Neuronal stem cell (in vitro differentiated cells): ENCODE measurements around the gene TMCC1.
"Not testable (repeated sequence)": the region's sequence is repeated elsewhere in the genome, so short reads cannot be mapped to it uniquely, and the experiment has no call there.

Source experiments
- DNase-seq: peaks from one replicate; pipeline ENCODE4 v3.0.0-alpha.2; 2013; ENCODE audit warnings: low spot score
- H2AFZ ChIP-seq: one replicate; pipeline ENCODE4 v1.6.1; 2013; ENCODE audit warnings: mild to moderate bottlenecking, low read length, inconsistent platforms
- H2AK5ac ChIP-seq: 2 replicates; pipeline ENCODE4 v1.6.1; 2013; ENCODE audit warnings: low read depth, mild to moderate bottlenecking, inconsistent platforms, low read length, moderate library complexity, mixed read lengths
- H2BK120ac ChIP-seq: 2 replicates; pipeline ENCODE4 v1.6.1; 2013; ENCODE audit warnings: low read depth, mild to moderate bottlenecking, inconsistent platforms, low read length, moderate library complexity, mixed read lengths
- H2BK12ac ChIP-seq: one replicate; pipeline ENCODE4 v1.6.1; 2013; ENCODE audit warnings: low read length, inconsistent platforms
- H2BK15ac ChIP-seq: 2 replicates; pipeline ENCODE4 v1.6.1; 2013; ENCODE audit warnings: mild to moderate bottlenecking, low read length, inconsistent platforms, mixed read lengths
- H2BK5ac ChIP-seq: one replicate; pipeline ENCODE4 v1.6.1; 2013; ENCODE audit warnings: inconsistent platforms, mild to moderate bottlenecking, low read length, moderate library complexity
- H3K14ac ChIP-seq: one replicate; pipeline ENCODE4 v1.6.1; 2013; ENCODE audit warnings: low read length, inconsistent platforms
- H3K18ac ChIP-seq: 2 replicates; pipeline ENCODE4 v1.6.1; 2013; ENCODE audit warnings: low read length, inconsistent platforms
- H3K23ac ChIP-seq: 2 replicates; pipeline ENCODE4 v1.6.1; 2013; ENCODE audit warnings: low read depth, mild to moderate bottlenecking, mixed read lengths, low read length, inconsistent platforms; ENCODE audit not compliant: poor library complexity
- H3K27ac ChIP-seq: replicated peaks from 3 replicates; pipeline ENCODE4 v1.5.1; 2013; ENCODE audit warnings: low read length, inconsistent platforms
- H3K27me3 ChIP-seq, 3 experiments: 2 replicates each; pipeline ENCODE4 v1.6.1; 2013; ENCODE audit warnings: low read length in 3 of 3, mild to moderate bottlenecking in 2 of 3, inconsistent platforms in 1 of 3, low read depth in 1 of 3, mixed read lengths in 1 of 3, moderate library complexity in 1 of 3; ENCODE audit not compliant: control insufficient read depth in 3 of 3, insufficient read depth in 3 of 3
- H3K36me3 ChIP-seq, 2 donors: replicated peaks in 1 of 2; 2 replicates each; pipeline ENCODE4 v1.6.1; 2013; ENCODE audit warnings: low read length in 2 of 2; ENCODE audit not compliant: control insufficient read depth in 2 of 2, insufficient read depth in 2 of 2
- H3K4ac ChIP-seq: 2 replicates; pipeline ENCODE4 v1.6.1; 2013; ENCODE audit warnings: inconsistent platforms, mild to moderate bottlenecking, low read length, moderate library complexity
- H3K4me1 ChIP-seq, 2 donors: 1 replicate in 1 of 2; 2 replicates in 1 of 2; pipeline ENCODE4 v1.6.1; 2013; ENCODE audit warnings: low read length in 2 of 2, low read depth in 1 of 2; ENCODE audit not compliant: control insufficient read depth in 2 of 2, insufficient read depth in 1 of 2
- H3K4me2 ChIP-seq: one replicate; pipeline ENCODE4 v1.6.1; 2013; ENCODE audit warnings: mild to moderate bottlenecking, low read length, inconsistent platforms; ENCODE audit not compliant: insufficient read depth, poor library complexity, severe bottlenecking
- H3K4me3 ChIP-seq, 2 donors: 2 replicates each; pipeline ENCODE4 v1.5.1; 2013; ENCODE audit warnings: low read length in 2 of 2, mild to moderate bottlenecking in 2 of 2, inconsistent platforms in 1 of 2, moderate library complexity in 1 of 2
- H3K79me1 ChIP-seq: one replicate; pipeline ENCODE4 v1.6.1; 2013; ENCODE audit warnings: low read depth, mild to moderate bottlenecking, inconsistent platforms, low read length, moderate library complexity
- H3K9ac ChIP-seq: one replicate; pipeline ENCODE4 v1.6.1; 2013; ENCODE audit warnings: mild to moderate bottlenecking, low read depth, low read length, inconsistent platforms; ENCODE audit not compliant: poor library complexity
- H3K9me3 ChIP-seq, 2 donors: replicated peaks in 1 of 2; 2 replicates each; pipeline versions ENCODE3 to v1.6.1; 2013; ENCODE audit warnings: low read length in 2 of 2, mild to moderate bottlenecking in 2 of 2, inconsistent platforms in 1 of 2, low read depth in 1 of 2, mixed read lengths in 1 of 2, moderate library complexity in 1 of 2; ENCODE audit not compliant: control insufficient read depth in 2 of 2, insufficient read depth in 1 of 2
- H4K8ac ChIP-seq: one replicate; pipeline ENCODE4 v1.6.1; 2013; ENCODE audit warnings: low read depth, mild to moderate bottlenecking, inconsistent platforms, low read length, moderate library complexity
- H4K91ac ChIP-seq: one replicate; pipeline ENCODE4 v1.6.1; 2013; ENCODE audit warnings: low read length, low read depth, mild to moderate bottlenecking, inconsistent platforms; ENCODE audit not compliant: poor library complexity
- WGBS, 2 donors: extraction: QIAGEN DNeasy Blood & Tissue Kit; methylation state at CpG; one replicate each; pipeline ENCODE4 v1.1.7; 2013; ENCODE audit warnings: missing lambda C conversion rate in 2 of 2, mixed read lengths in 1 of 2; ENCODE audit not compliant: insufficient read length in 2 of 2, insufficient replicate concordance in 1 of 2; ENCODE audit errors: extremely low coverage in 2 of 2; 5-methylcytosine and 5-hydroxymethylcytosine counted together

The TMCC1 gene

GRCh38 chr3:129874479-129874878 is 19.0 kb downstream of the TMCC1 start:
- not testable (repeated sequence) for H2AFZ ChIP-seq, DNase-seq, H2BK120ac ChIP-seq, H3K4me1 ChIP-seq, H3K27me3 ChIP-seq, H3K14ac ChIP-seq, H3K23ac ChIP-seq, H4K91ac ChIP-seq, H4K8ac ChIP-seq, H3K9me3 ChIP-seq, H3K79me1 ChIP-seq, H3K4me2 ChIP-seq, H3K4me3 ChIP-seq, H3K18ac ChIP-seq, H2BK15ac ChIP-seq, H2AK5ac ChIP-seq, H2BK5ac ChIP-seq, H3K9ac ChIP-seq, H3K4ac ChIP-seq, H3K27ac ChIP-seq, H2BK12ac ChIP-seq
- peaks cover 3 to 90% of the 10 kb centered on the region in 2 donors for H3K36me3 ChIP-seq
- no CpG with 5 or more reads among the region's 2 CpGs for WGBS, 2 donors

GRCh38 chr3:129868912-129869311 is 24.6 kb downstream of the TMCC1 start:
- Histone ChIP-seq H2AFZ (no peak overlapping the region), H2BK5ac (no peak overlapping the region), H2BK120ac (no peak overlapping the region), H3K9ac (no peak overlapping the region), H3K4ac (no peak overlapping the region), H3K79me1 (no peaks in the 10 kb centered on the region), H3K27ac (no peak overlapping the region), H4K8ac (no peak overlapping the region), H3K36me3 (peaks cover 0 to 68% of the 10 kb centered on the region in 2 donors), H3K4me2 (no peak overlapping the region), H3K9me3 (no peaks in the 10 kb centered on the region), H4K91ac (no peak overlapping the region), H2BK12ac (no peak overlapping the region), H3K27me3 (no peaks in the 10 kb centered on the region), H3K14ac (no peak overlapping the region), H2AK5ac (no peak overlapping the region), H3K4me1 (peaks cover 0 to 1% of the 10 kb centered on the region in 2 donors), H3K23ac (no peak overlapping the region), H3K4me3 (no peak overlapping the region), H2BK15ac (no peak overlapping the region), H3K18ac (no peak overlapping the region)
- no peak for DNase-seq
- no CpG with 5 or more reads among the region's 2 CpGs for WGBS, 2 donors

DNA sequence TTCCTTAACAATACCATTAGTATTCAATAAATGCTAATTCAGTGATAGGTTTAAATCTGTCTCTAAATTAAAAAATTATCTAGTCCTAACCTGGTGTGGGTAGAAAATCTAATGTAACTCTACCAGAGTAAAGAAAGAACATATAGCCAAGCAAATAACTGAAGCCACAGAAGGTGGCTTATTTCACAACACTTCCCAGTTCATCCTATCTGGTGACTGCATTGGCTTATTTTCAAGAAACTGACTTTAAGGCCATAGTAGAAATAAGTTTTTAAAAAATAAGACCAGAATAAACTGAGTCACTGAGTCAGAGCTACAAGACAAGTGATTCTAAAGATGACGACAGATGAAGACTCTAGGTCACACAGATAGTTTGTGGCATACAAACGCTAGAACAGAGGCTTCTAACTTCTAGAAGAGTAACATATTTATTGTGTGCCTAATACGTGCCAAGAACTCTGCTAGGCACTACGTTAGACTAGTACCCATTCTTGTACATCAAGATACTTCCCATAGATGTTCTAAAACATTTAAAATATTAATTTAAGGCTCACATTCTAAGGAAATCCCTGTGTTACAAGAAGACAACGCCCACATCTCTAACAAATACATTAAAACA is 25.9 kb downstream of the TMCC1 start:
- Histone ChIP-seq H3K18ac (no peak overlapping the region), H2BK12ac (no peak overlapping the region), H2AFZ (no peak overlapping the region), H3K14ac (no peak overlapping the region), H2AK5ac (no peak overlapping the region), H4K91ac (no peak overlapping the region), H3K4me3 (no peak overlapping the region), H3K79me1 (no peaks in the 10 kb centered on the region), H3K4me2 (no peak overlapping the region), H3K27me3 (no peaks in the 10 kb centered on the region), H2BK5ac (no peak overlapping the region), H3K27ac (no peak overlapping the region), H3K9ac (no peak overlapping the region), H3K4ac (no peak overlapping the region), H4K8ac (no peak overlapping the region), H2BK120ac (no peak overlapping the region), H3K4me1 (peaks cover 0 to 1% of the 10 kb centered on the region in 2 donors), H2BK15ac (no peak overlapping the region), H3K36me3 (peaks cover 0 to 58% of the 10 kb centered on the region in 2 donors), H3K23ac (no peak overlapping the region), H3K9me3 (no peaks in the 10 kb centered on the region)
- no peak for DNase-seq
- WGBS, 2 donors, result no CpG with 5 or more reads among the region's 5 CpGs

DNA sequence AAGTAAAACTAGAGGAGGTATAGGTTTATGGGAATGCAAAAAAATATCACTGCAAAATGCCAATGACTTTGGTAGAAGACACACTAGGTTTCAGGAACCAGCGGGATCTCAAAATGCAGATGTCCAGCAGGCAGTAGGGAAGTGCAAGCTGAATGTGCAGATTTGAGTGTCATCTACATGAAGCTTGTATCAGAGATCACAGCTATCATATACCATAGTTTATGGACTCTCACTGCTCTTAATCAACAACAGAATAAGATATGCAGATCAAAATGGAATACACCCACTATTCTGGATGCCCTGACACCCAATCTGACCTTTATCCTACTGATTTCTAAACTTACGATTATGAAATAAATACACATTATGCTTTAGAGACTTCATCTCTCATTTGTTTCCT is 27.7 kb downstream of the TMCC1 start:
- Histone ChIP-seq H3K36me3 (peaks cover 0 to 50% of the 10 kb centered on the region in 2 donors), H3K9ac (no peak overlapping the region), H3K18ac (no peak overlapping the region), H2BK5ac (no peak overlapping the region), H3K14ac (no peak overlapping the region), H2BK15ac (no peak overlapping the region), H3K27ac (no peak overlapping the region), H3K4ac (no peak overlapping the region), H3K4me1 (peaks cover 0 to 1% of the 10 kb centered on the region in 2 donors), H2BK120ac (no peak overlapping the region), H2AK5ac (no peak overlapping the region), H3K79me1 (no peaks in the 10 kb centered on the region), H3K4me3 (no peak overlapping the region), H2AFZ (no peak overlapping the region), H4K8ac (no peak overlapping the region), H3K9me3 (no peaks in the 10 kb centered on the region), H3K27me3 (no peaks in the 10 kb centered on the region), H3K4me2 (no peak overlapping the region), H3K23ac (no peak overlapping the region), H4K91ac (no peak overlapping the region), H2BK12ac (no peak overlapping the region)
- WGBS, 2 donors, result no CpG with 5 or more reads among the region's 2 CpGs
- no peak for DNase-seq
